NT2/D1 (cell line): ENCODE data around the gene MYBPC1.
"Not testable (repeated sequence)": the region's sequence is repeated elsewhere in the genome, so short reads cannot be mapped to it uniquely, and the experiment has no call there.

Experiments used
- DNase-seq: peaks from one replicate; pipeline ENCODE4 v3.0.0-alpha.2; 2011; ENCODE audit warnings: low read depth, low spot score
- H3K27me3 ChIP-seq: 2 replicates; pipeline ENCODE4 v1.6.0; 2011; ENCODE audit warnings: mild to moderate bottlenecking; ENCODE audit not compliant: insufficient read length, insufficient read depth
- H3K36me3 ChIP-seq: 2 replicates; pipeline ENCODE4 v1.6.1; 2011; ENCODE audit warnings: mild to moderate bottlenecking, low read length, mixed read lengths; ENCODE audit not compliant: insufficient read depth, insufficient read length
- H3K4me1 ChIP-seq: 2 replicates; pipeline ENCODE4 v1.5.1; 2011; ENCODE audit not compliant: insufficient read depth, insufficient read length
- H3K4me3 ChIP-seq: 2 replicates; pipeline ENCODE4 v1.5.1; 2011; ENCODE audit warnings: low read depth; ENCODE audit not compliant: insufficient read length
- H3K9ac ChIP-seq: 2 replicates; pipeline ENCODE4 v1.6.0; 2011; ENCODE audit warnings: low read depth; ENCODE audit not compliant: insufficient read length
- H3K9me3 ChIP-seq: 2 replicates; pipeline ENCODE4 v1.5.1; 2011; ENCODE audit warnings: mild to moderate bottlenecking, low read length; ENCODE audit not compliant: insufficient read depth
- SUZ12 ChIP-seq: IDR thresholded peaks from 2 replicates; pipeline ENCODE4 v1.6.1; 2011; ENCODE audit not compliant: insufficient read length, insufficient read depth; ENCODE audit errors: extremely low read depth
- YY1 ChIP-seq: IDR thresholded peaks from 2 replicates; pipeline ENCODE4 v1.6.1; 2011; ENCODE audit not compliant: insufficient read length, insufficient read depth
- ZNF274 ChIP-seq: IDR thresholded peaks from 2 replicates; pipeline ENCODE4 v1.6.1; 2011; ENCODE audit warnings: mild to moderate bottlenecking, low read depth, low read length

MYBPC1 gene

DNA sequence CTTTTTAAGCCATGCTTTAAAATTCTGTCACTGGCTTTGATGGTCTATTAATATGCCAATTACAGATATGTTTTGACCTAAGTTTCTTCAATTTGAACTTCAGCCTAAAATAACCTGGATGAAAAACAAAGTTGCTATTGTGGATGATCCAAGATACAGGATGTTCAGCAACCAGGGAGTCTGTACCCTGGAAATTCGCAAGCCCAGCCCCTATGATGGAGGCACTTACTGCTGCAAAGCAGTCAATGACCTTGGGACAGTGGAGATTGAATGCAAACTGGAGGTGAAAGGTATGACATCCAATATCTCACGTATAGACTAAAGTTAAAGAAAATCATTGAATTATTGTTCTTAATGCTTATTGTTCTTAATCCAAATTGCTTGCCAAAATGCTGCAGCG, 85.5 kb downstream of the MYBPC1 start:
- Histone ChIP-seq H3K4me3 (no peak overlapping the region), H3K36me3 (no peaks in the 10 kb centered on the region), H3K27me3 (no peaks in the 10 kb centered on the region), H3K9me3 (no peaks in the 10 kb centered on the region), H3K4me1 (no peaks in the 10 kb centered on the region), H3K9ac (no peak overlapping the region)
- no peak for DNase-seq
- TF ChIP-seq YY1, result no peak
- no peak for TF ChIP-seq ZNF274
- TF ChIP-seq SUZ12, result no peak

DNA sequence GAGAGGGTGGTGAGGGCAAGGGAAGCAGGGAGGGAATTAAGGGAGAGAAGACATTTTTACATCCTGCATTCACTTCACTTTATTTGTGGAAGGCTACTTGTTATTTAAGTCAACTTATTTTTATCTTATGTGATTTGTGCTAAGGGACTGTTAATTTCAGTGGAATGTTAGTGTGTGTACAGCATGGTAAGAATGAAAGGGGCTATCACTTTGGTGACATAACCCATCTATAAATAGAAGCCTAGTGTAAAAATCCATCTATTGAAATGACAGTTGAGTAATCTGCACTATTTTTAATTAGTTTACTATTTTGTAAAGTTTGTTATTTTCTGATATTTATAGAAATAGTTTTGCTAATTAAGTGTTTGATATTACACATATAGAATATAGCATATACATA, 85.9 kb downstream of the MYBPC1 start:
- H3K4me3 ChIP-seq, result no peak overlapping the region
- DNase-seq, result no peak
- no peak overlapping the region for H3K9ac ChIP-seq
- no peaks in the 10 kb centered on the region for H3K9me3 ChIP-seq
- TF ChIP-seq ZNF274, result no peak
- TF ChIP-seq YY1, result no peak
- no peak for TF ChIP-seq SUZ12
- H3K4me1 ChIP-seq, result no peaks in the 10 kb centered on the region
- H3K27me3 ChIP-seq, result no peaks in the 10 kb centered on the region
- no peaks in the 10 kb centered on the region for H3K36me3 ChIP-seq

DNA sequence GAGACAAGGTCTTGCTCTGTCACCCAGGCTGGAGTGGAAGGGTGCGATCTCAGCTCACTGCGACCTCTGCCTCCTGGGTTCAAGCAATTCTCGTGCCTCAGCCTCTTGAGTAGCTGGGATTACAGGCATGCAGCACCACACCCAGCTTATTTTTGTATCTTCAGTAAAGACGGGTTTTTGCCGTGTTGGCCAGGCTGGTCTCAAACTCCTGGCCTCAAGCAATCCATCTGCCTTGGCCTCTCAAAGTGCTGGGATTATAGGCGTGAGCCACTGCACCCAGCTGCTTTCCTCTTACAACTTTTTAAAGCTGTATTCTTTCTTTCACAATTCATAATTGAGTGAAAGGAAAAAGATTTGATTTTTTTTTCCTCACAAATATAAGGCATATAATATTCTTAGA, 86.9 kb downstream of the MYBPC1 start:
- not testable (repeated sequence) for H3K9ac ChIP-seq, H3K4me1 ChIP-seq, H3K36me3 ChIP-seq, H3K9me3 ChIP-seq, DNase-seq, H3K27me3 ChIP-seq, H3K4me3 ChIP-seq

DNA sequence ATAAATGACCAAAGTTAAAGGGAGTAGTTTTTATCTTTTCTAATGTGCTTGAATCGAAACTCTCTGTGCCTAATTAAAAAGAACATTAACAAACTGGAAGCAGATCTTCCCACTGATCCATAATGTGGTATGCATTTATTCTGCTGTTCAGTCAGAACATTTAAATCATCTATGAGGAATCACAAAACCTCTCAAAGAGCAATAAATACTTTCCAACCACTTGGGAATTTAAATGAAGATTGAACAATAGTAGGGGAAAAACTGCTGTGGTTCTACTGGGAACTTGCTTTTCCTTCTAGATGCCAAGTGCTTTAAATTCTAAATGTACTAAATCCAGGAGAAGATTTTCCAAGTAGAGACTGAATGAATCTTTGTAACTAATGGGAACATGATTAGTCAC, 90.3 kb downstream of the MYBPC1 start:
- TF ChIP-seq ZNF274, result no peak
- no peak for TF ChIP-seq SUZ12
- no peak for TF ChIP-seq YY1
- no peak for DNase-seq

DNA sequence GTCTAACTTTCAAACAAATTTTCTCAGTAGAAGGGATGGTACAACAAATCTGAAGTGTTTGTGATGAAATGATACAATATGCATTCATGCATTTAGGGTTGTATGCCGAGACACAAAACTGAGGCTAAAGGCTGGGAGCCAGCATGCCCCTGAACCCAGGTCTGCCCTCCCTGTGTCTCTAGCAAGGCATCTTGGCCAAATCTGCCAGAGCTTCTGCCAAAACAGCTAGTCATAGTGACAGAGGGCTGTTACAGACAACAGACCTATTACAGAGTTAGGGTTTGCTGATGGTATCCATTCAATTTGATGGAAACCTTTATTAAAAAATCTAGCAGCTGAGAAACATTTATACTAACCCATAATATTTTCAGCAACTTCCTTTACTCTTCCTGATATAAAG, 91.4 kb downstream of the MYBPC1 start:
- TF ChIP-seq ZNF274 (no peak), SUZ12 (no peak), YY1 (no peak)
- Histone ChIP-seq H3K4me3 (no peak overlapping the region), H3K36me3 (no peaks in the 10 kb centered on the region), H3K9ac (no peak overlapping the region), H3K27me3 (no peaks in the 10 kb centered on the region), H3K9me3 (no peaks in the 10 kb centered on the region), H3K4me1 (no peaks in the 10 kb centered on the region)
- no peak for DNase-seq

More for the DNA sequence above, 90.3 kb downstream of the MYBPC1 start:
- no peaks in the 10 kb centered on the region for H3K27me3 ChIP-seq
- H3K9me3 ChIP-seq, result no peaks in the 10 kb centered on the region
- no peaks in the 10 kb centered on the region for H3K36me3 ChIP-seq
- H3K9ac ChIP-seq, result no peak overlapping the region
- H3K4me3 ChIP-seq, result no peak overlapping the region
- H3K4me1 ChIP-seq, result no peaks in the 10 kb centered on the region

GRCh38 chr12:101690544-101691098, 95.8 kb downstream of the MYBPC1 start:
- no peak for TF ChIP-seq YY1

GRCh38 chr12:101691503-101692096, 96.8 kb downstream of the MYBPC1 start:
- Histone ChIP-seq H3K4me3 (no peak overlapping the region), H3K4me1 (peaks cover 1% of the 10 kb centered on the region), H3K27me3 (peaks cover 19% of the 10 kb centered on the region), H3K9ac (no peak overlapping the region), H3K36me3 (no peaks in the 10 kb centered on the region), H3K9me3 (no peaks in the 10 kb centered on the region)
- TF ChIP-seq SUZ12, result no peak
- no peak for TF ChIP-seq ZNF274
- no peak for TF ChIP-seq YY1
- DNase-seq, result no peak

More at GRCh38 chr12:101690544-101691098, 95.8 kb downstream of the MYBPC1 start:
- Histone ChIP-seq H3K36me3 (no peaks in the 10 kb centered on the region), H3K4me1 (no peaks in the 10 kb centered on the region), H3K9me3 (no peaks in the 10 kb centered on the region), H3K27me3 (peaks cover 9% of the 10 kb centered on the region), H3K4me3 (no peak overlapping the region), H3K9ac (no peak overlapping the region)
- no peak for DNase-seq

DNA sequence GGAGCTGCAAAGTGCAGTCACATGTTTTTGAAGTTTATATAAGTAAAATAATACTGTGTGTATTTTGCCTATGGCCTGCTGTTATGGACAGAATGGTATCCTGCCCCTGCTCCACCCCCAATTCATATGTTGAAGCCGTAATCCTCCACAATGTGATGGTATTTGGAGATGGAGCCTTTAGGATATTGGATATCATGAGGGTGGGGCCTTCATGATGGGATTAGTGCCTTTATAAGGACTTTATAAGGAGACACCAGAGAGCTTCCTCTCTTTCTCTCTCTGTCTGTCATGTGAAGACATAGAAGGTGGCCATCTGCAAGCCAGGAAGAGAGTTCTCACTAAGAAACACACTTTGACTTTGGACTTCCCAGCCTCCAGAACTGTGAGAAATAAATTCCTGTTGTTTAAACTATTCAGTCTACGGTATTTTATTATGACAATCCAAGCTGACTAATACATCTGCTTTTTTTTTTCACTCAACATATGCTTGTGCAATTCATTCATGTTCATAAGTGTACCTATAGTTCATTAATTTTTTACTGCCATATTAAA, 99.6 kb downstream of the MYBPC1 start:
- Histone ChIP-seq H3K9me3 (no peaks in the 10 kb centered on the region), H3K27me3 (peaks cover 32% of the 10 kb centered on the region), H3K4me1 (peaks cover 3% of the 10 kb centered on the region), H3K36me3 (no peaks in the 10 kb centered on the region), H3K4me3 (no peak overlapping the region), H3K9ac (no peak overlapping the region)
- no peak for DNase-seq
- no peak for TF ChIP-seq YY1
- no peak for TF ChIP-seq SUZ12
- TF ChIP-seq ZNF274, result no peak
